Sigmoid colon (tissue), 7 donors: ENCODE results near the gene CXCL11. TPM values are rescaled to one million over a fixed set of nuclear protein-coding genes. Genes with fewer than 3 reads are reported as not detected.

ENCODE experiments used
- DNase-seq: peaks from one replicate; pipeline ENCODE4 v3.0.0-alpha.2; 2019
- H3K27ac ChIP-seq, 4 donors: fragments of 200-600 bp; sonication (generic); one replicate each; pipeline ENCODE4 v1.5.1; 2016 to 2019; ENCODE audit warnings: mild to moderate bottlenecking in 1 of 4
- H3K27me3 ChIP-seq, 3 donors: fragments of 200-600 bp; sonication (generic); one replicate each; pipeline ENCODE4 v1.5.1; 2019; ENCODE audit warnings: mild to moderate bottlenecking in 1 of 3
- H3K36me3 ChIP-seq, 4 donors: fragments of 200-600 bp; sonication (generic); one replicate each; pipeline ENCODE4 v1.5.1; 2016 to 2019
- H3K4me1 ChIP-seq, 4 donors: fragments of 200-600 bp; sonication (generic); one replicate each; pipeline ENCODE4 v1.5.1; 2017 to 2019
- H3K4me3 ChIP-seq, 4 donors: fragments of 200-600 bp; sonication (generic); one replicate each; pipeline ENCODE4 v1.5.1; 2017 to 2019; ENCODE audit warnings: mild to moderate bottlenecking in 2 of 4, moderate library complexity in 1 of 4
- H3K9me3 ChIP-seq, 4 donors: fragments of 200-600 bp in 3 of 4; sonication (generic) in 3 of 4; one replicate each; pipeline versions ENCODE4 v1.5.1 to v1.6.1; 2013 to 2019
- EP300 ChIP-seq, 4 donors: sonication (generic); formaldehyde crosslinking; IDR thresholded peaks; one replicate each; pipeline ENCODE4 v1.6.1; 2017; ENCODE audit warnings: antibody characterized with exemption in 4 of 4
- POLR2A ChIP-seq, 2 donors: fragments of 450-650 bp; IDR thresholded peaks; one replicate each; pipeline ENCODE4 v1.6.1; 2016; ENCODE audit warnings: antibody characterized with exemption in 2 of 2, mild to moderate bottlenecking in 2 of 2, moderate library complexity in 2 of 2
- POLR2AphosphoS5 ChIP-seq, 4 donors: sonication (generic); formaldehyde crosslinking; IDR thresholded peaks; one replicate each; pipeline ENCODE4 v1.6.1; 2017; ENCODE audit warnings: antibody characterized with exemption in 4 of 4
- WGBS, 2 donors: extraction: QIAGEN DNeasy Blood & Tissue Kit; methylation state at CpG; one replicate each; pipeline ENCODE4 v1.1.7; 2013; 5-methylcytosine and 5-hydroxymethylcytosine counted together
- intact Hi-C: fragments of 100-400 bp; cut with DNase I; formaldehyde crosslinking; loops from one replicate; pipeline ENCODE4 v1.15.1; 2023
- polyA plus RNA-seq, 3 donors: library from polyadenylated mRNA; stranded (reverse); fragments of 200-250 nt; gene quantifications; one replicate each; pipeline ENCODE4 v1.2.3, GENCODE V29; 2013
- total RNA-seq, 4 donors: library from RNA; depleted of rRNA; stranded (reverse); fragments of >200 nt; gene quantifications; one replicate each; pipeline ENCODE4 v1.1.0, GENCODE V29; 2016
- TF ChIP-seq, protein P1 (sequence below), 4 experiments: fragments of 450-650 bp in 3 of 4; fragments of 200-600 bp in 1 of 4; IDR thresholded peaks; one replicate each; pipeline ENCODE4 v1.5.1; 2016 to 2019; ENCODE audit warnings: antibody characterized with exemption in 4 of 4, mild to moderate bottlenecking in 3 of 4, moderate library complexity in 2 of 4
- donor health status: healthy with polysubstance abuse.
- donor health status: Bipolar disorder and iron deficiency.
- donor health status: healthy.

Gene CXCL11
- total and polyA plus RNA-seq, 7 donors: 22.0 TPM; not detected in 6

DNA sequence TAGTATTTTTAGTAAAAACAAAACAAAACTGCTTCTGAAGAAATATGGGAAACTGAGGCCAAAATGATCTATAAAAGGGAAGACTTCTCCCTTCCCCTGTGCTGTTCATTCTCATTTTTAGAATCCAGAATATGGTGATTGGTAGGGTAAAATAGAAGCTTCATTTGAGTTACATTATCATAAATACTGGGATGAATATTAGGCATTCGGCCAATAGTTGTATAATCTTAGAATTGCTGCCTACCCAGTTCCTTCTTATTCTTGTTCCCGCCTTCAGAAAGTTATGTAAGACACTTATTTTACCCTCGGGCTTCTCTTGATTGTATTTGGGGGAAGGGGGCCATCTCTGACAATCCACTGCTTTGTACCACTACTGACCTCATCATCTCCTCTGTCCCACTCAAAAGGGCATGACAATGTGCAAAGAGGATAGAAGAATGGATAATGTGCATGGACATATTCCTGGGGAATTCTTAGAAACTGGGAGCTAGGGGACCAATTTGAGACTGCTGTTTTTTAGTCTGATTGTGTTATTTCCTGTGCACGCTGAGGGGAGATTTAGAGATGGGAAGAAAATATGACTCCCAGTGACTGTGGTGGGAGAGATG, 39.2 kb upstream of the CXCL11 start:
- Histone ChIP-seq H3K9me3 (no peaks in the 10 kb centered on the region), H3K27me3 (no peaks in the 10 kb centered on the region), H3K36me3 (no peaks in the 10 kb centered on the region), H3K4me1 (peaks cover 0 to 28% (median 10%) of the 10 kb centered on the region in 4 donors), H3K27ac (peak overlapping the region in 3 of 4 donors; percentile 7 to 21 (median 11)), H3K4me3 (no peak overlapping the region)
- intact Hi-C loops: no loop called here
- DNase-seq: no peak
- 72 to 76% methylated on average over 4 of the region's 4 CpGs for WGBS, 2 donors
- TF ChIP-seq POLR2AphosphoS5 (IDR thresholded peaks at IDR 0.05): no peak
- TF ChIP-seq, protein P1, sequence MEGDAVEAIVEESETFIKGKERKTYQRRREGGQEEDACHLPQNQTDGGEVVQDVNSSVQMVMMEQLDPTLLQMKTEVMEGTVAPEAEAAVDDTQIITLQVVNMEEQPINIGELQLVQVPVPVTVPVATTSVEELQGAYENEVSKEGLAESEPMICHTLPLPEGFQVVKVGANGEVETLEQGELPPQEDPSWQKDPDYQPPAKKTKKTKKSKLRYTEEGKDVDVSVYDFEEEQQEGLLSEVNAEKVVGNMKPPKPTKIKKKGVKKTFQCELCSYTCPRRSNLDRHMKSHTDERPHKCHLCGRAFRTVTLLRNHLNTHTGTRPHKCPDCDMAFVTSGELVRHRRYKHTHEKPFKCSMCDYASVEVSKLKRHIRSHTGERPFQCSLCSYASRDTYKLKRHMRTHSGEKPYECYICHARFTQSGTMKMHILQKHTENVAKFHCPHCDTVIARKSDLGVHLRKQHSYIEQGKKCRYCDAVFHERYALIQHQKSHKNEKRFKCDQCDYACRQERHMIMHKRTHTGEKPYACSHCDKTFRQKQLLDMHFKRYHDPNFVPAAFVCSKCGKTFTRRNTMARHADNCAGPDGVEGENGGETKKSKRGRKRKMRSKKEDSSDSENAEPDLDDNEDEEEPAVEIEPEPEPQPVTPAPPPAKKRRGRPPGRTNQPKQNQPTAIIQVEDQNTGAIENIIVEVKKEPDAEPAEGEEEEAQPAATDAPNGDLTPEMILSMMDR (IDR thresholded peaks at IDR 0.05): no peak
- TF ChIP-seq EP300 (IDR thresholded peaks at IDR 0.05): no peak
- TF ChIP-seq POLR2A (IDR thresholded peaks at IDR 0.05): no peak

DNA sequence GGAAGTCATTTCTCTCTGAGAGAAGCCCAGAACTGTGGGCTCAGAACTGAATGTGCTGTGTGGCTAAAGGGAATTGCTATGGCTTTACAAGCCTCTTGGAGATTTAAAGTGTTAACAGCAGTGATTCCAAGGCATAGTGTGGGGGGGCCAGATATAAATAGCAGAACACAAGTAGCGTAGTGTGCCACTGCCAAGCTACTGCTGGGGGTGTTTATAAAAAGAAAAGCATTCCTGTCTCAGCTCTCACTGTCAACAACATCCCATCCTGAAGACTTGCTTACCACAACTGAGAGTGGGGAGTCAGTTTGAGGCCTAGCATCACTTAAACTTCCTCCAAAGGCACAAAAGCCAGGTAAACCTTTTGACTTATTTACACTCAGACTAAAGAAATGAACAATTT, 38.6 kb upstream of the CXCL11 start, which contains the start of gene ART3:
Gene ART3, plus strand, starts transcription at position 242 of the 400 bp plus-strand sequence. CDS start 1,181 bp downstream, outside the sequence.
- Histone ChIP-seq H3K4me3 (no peak within 1 kb of the TSS), H3K27ac (peak within 1 kb of the TSS in 3 of 4 donors; percentile 7 to 21 (median 11)), H3K36me3 (no peaks in the 10 kb centered on the region), H3K4me1 (peaks cover 0 to 28% (median 10%) of the 10 kb centered on the region in 4 donors), H3K27me3 (no peaks in the 10 kb centered on the region), H3K9me3 (no peaks in the 10 kb centered on the region)
- no peak for TF ChIP-seq POLR2A (IDR thresholded peaks at IDR 0.05)
- no peak for TF ChIP-seq EP300 (IDR thresholded peaks at IDR 0.05)
- DNase-seq: no peak
- intact Hi-C loops: no loop called here
- WGBS, 2 donors: 74 to 91% methylated on average over 1 of the region's 1 CpG

DNA sequence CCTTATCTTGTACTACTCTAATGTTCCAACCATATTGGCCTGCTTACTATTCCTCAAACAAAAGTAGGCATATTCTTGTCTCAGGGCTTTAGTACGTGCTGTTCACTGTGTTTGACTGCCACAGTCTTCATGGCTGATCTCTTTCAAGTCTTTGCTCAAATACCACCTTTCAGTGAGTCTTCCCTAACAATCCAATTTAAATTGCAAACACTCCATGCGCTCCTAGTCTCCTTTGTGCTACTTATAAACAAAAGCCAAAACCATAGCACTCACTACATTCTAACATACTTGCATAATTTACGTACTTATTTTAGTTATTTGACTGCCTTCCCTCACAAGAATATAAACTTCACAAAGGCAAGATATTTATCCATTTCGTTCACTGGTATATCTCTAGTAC, 36.9 kb upstream of the CXCL11 start:
- Histone ChIP-seq H3K9me3 (no peaks in the 10 kb centered on the region), H3K27me3 (no peaks in the 10 kb centered on the region), H3K36me3 (no peaks in the 10 kb centered on the region), H3K27ac (no peak overlapping the region), H3K4me1 (peaks cover 0 to 28% (median 10%) of the 10 kb centered on the region in 4 donors), H3K4me3 (no peak overlapping the region)
- no peak for DNase-seq
- intact Hi-C loops: no loop called here
- WGBS, 2 donors: 72 to 87% methylated on average over 4 of the region's 4 CpGs
- TF ChIP-seq POLR2A (IDR thresholded peaks at IDR 0.05): no peak
- TF ChIP-seq EP300 (IDR thresholded peaks at IDR 0.05): no peak
- TF ChIP-seq POLR2AphosphoS5 (IDR thresholded peaks at IDR 0.05): no peak
- TF ChIP-seq, protein P1 (IDR thresholded peaks at IDR 0.05): no peak

DNA sequence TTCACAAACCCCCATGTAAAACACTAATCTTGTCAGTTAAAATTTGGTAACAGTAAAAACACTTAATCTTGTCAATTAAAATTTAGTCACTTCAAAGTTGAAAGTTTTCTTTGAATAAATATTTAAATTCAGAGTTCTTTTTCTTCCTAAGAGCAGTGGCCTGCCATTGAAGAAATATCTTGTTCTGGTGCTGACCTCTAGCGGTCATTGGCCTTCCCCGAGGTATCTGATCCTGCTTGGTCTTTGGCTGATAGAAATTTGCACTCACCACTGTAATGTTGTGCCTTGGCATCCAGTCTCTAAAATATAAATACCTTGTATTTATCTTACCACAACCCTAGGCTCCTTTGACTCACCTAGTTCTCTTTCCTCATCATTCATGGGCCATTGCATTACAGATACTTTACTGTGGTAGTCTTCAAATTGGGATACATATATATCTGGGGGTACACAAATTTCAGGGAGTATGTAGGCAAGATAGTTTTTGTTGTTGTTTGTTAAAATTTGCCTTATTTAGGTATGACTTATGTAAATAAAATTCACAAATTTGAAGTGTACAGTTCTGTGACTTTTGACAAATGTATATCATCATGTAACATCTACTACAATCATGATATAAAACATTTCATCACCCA, 31.9 kb upstream of the CXCL11 start:
- Histone ChIP-seq H3K36me3 (no peaks in the 10 kb centered on the region), H3K4me1 (peaks cover 0 to 4% (median 0%) of the 10 kb centered on the region in 4 donors), H3K27me3 (no peaks in the 10 kb centered on the region), H3K4me3 (no peak overlapping the region), H3K9me3 (no peaks in the 10 kb centered on the region), H3K27ac (no peak overlapping the region)
- intact Hi-C loops: loop anchor here (1.0 to 2.0 kb wide), 2 partner anchors 19 to 72 kb away; no protein-coding TSS in a partner anchor
- peak; percentile 75 for DNase-seq
- TF ChIP-seq, protein P1 (IDR thresholded peaks at IDR 0.05): peak; percentile 46 to 77 (median 60)
- no peak for TF ChIP-seq POLR2AphosphoS5 (IDR thresholded peaks at IDR 0.05)
- 0% methylated on average over 2 of the region's 2 CpGs for whole genome bisulfite sequencing, 2 donors

DNA sequence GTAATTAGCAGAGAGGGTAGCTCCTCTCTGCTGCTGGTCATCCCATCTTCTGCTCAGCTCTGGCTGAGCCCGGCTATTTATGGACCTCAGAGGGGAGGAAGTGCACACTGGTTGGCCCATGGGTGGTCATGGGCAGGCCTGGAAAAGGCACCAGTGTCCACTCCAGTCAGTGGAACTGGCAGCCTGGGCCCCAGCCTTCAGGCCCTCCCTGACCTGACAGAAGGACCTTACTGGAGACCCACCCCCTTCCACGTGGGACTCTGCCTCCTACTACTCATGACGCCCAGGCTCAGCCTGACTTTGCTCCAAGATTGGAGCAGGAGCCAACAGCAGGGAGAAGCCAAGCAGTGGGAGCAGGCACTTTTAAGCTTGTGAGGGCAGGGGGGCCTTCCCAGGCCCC, 30.7 kb upstream of the CXCL11 start:
- WGBS, 2 donors: 80 to 83% methylated on average over 3 of the region's 3 CpGs
- TF ChIP-seq EP300 (IDR thresholded peaks at IDR 0.05): no peak
- TF ChIP-seq, protein P1 (IDR thresholded peaks at IDR 0.05): no peak
- TF ChIP-seq POLR2AphosphoS5 (IDR thresholded peaks at IDR 0.05): no peak
- no peak for TF ChIP-seq POLR2A (IDR thresholded peaks at IDR 0.05)
- Histone ChIP-seq H3K9me3 (no peaks in the 10 kb centered on the region), H3K27me3 (no peaks in the 10 kb centered on the region), H3K36me3 (no peaks in the 10 kb centered on the region), H3K4me1 (no peaks in the 10 kb centered on the region), H3K4me3 (no peak overlapping the region), H3K27ac (no peak overlapping the region)
- intact Hi-C loops: loop anchor here (2.0 kb wide), 1 partner anchor 20 kb away; no protein-coding TSS in a partner anchor
- no peak for DNase-seq
